Measurements from ENCODE around the gene PDZRN3. TPM values are rescaled to one million over a fixed set of nuclear protein-coding genes. Genes with fewer than 3 reads are reported as not detected.

Gene PDZRN3
- total and polyA plus RNA-seq, 3 experiments from 2014 or later = not detected

- H3K27ac ChIP-seq (ENCODE audit: low read depth, low read length) = no peak overlapping the region
- no peak for DNase-seq
- H3K27me3 Mint-ChIP-seq = peaks cover 0 to 5% of the 10 kb centered on the region in 2 donors
- no peaks in the 10 kb centered on the region for H3K36me3 Mint-ChIP-seq
- H3K27ac Mint-ChIP-seq = no peak overlapping the region
- H3K27me3 ChIP-seq (ENCODE audit: insufficient read depth, low read length, poor library complexity, severe bottlenecking) = no peaks in the 10 kb centered on the region
- H3K4me1 Mint-ChIP-seq = no peaks in the 10 kb centered on the region
- no peaks in the 10 kb centered on the region for H3K9me3 ChIP-seq (ENCODE audit: low read length)
- H3K36me3 ChIP-seq (ENCODE audit: insufficient read depth, low read length) = no peaks in the 10 kb centered on the region
- H3K4me3 Mint-ChIP-seq = no peak overlapping the region
- H3K4me1 ChIP-seq (ENCODE audit: insufficient read depth, low read length) = no peaks in the 10 kb centered on the region
- peaks cover 0 to 5% (median 2%) of the 10 kb centered on the region in 5 donors for H3K9me3 Mint-ChIP-seq
- no peak overlapping the region for H3K4me3 ChIP-seq (ENCODE audit: low read length)
- ChIA-PET POLR2A (no interaction called here), CTCF (no interaction called here)
These were observed 201.6 kb downstream of the PDZRN3 start for GRCh38 chr3:73423116-73423515.

GRCh38 chr3:73422571-73422970 lies 202.2 kb downstream of the PDZRN3 start:
- Histone ChIP-seq H3K36me3 (ENCODE audit: insufficient read depth, low read length) (no peaks in the 10 kb centered on the region), H3K4me3 (ENCODE audit: low read length) (no peak overlapping the region), H3K4me1 (ENCODE audit: insufficient read depth, low read length) (no peaks in the 10 kb centered on the region), H3K27ac (ENCODE audit: low read depth, low read length) (no peak overlapping the region), H3K27me3 (ENCODE audit: insufficient read depth, low read length, poor library complexity, severe bottlenecking) (no peaks in the 10 kb centered on the region), H3K9me3 (ENCODE audit: low read length) (no peaks in the 10 kb centered on the region)
- Mint-ChIP-seq H3K36me3 (no peaks in the 10 kb centered on the region), H3K4me3 (no peak overlapping the region), H3K9me3 (peaks cover 0 to 5% (median 2%) of the 10 kb centered on the region in 5 donors), H3K4me1 (no peaks in the 10 kb centered on the region), H3K27ac (no peak overlapping the region), H3K27me3 (peaks cover 0 to 5% of the 10 kb centered on the region in 2 donors)
- POLR2A ChIA-PET = no interaction called here
- CTCF ChIA-PET = no interaction called here
- no peak for DNase-seq

GRCh38 chr3:73419942-73420341 lies 204.8 kb downstream of the PDZRN3 start:
- H3K9me3 Mint-ChIP-seq = peaks cover 0 to 4% (median 1%) of the 10 kb centered on the region in 5 donors
- H3K27ac Mint-ChIP-seq = no peak overlapping the region
- Histone ChIP-seq H3K36me3 (ENCODE audit: insufficient read depth, low read length) (no peaks in the 10 kb centered on the region), H3K9me3 (ENCODE audit: low read length) (no peaks in the 10 kb centered on the region), H3K4me1 (ENCODE audit: insufficient read depth, low read length) (no peaks in the 10 kb centered on the region), H3K4me3 (ENCODE audit: low read length) (no peak overlapping the region), H3K27ac (ENCODE audit: low read depth, low read length) (no peak overlapping the region), H3K27me3 (ENCODE audit: insufficient read depth, low read length, poor library complexity, severe bottlenecking) (no peaks in the 10 kb centered on the region)
- no peak for DNase-seq
- CTCF ChIA-PET = no interaction called here
- H3K36me3 Mint-ChIP-seq = no peaks in the 10 kb centered on the region
- POLR2A ChIA-PET = no interaction called here
- peaks cover 0 to 3% of the 10 kb centered on the region in 2 donors for H3K27me3 Mint-ChIP-seq
- no peak overlapping the region for H3K4me3 Mint-ChIP-seq
- no peaks in the 10 kb centered on the region for H3K4me1 Mint-ChIP-seq

DNA sequence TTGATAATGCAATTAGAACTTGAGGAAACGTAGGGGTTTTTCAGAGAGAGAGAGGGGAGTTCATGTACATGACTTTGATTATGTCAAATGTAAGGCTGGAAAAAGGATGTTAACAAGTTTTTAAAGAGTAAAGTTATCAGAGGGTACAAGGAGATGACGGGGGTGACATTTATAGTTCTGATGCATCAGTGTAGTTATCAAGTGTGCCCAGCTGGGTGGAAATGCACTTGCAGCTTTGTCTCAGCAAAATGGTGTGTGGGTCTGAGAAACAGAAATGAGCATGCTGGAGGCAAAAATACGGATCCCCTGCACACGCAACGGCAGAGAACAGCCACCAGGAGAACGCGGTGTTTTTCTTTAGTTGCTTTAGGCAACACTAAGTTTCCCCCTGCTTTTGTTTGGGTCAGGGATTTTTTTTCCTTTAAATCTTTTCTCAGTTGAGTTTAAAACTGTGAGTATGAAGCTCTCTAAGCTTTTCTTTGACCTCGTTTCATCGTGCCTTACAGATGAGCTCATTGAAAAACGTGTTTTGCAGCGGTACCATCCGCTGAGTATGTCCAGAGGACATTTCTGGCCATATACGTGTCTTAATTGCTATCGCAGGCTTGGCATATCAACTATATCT lies 205.4 kb downstream of the PDZRN3 start:
- Mint-ChIP-seq H3K4me1 (no peaks in the 10 kb centered on the region), H3K4me3 (no peak overlapping the region), H3K27me3 (peaks cover 0 to 3% of the 10 kb centered on the region in 2 donors), H3K36me3 (no peaks in the 10 kb centered on the region), H3K27ac (no peak overlapping the region), H3K9me3 (peaks cover 0 to 5% (median 2%) of the 10 kb centered on the region in 5 donors)
- no peaks in the 10 kb centered on the region for H3K27me3 ChIP-seq (ENCODE audit: insufficient read depth, low read length, poor library complexity, severe bottlenecking)
- no peak for DNase-seq
- no peak overlapping the region for H3K4me3 ChIP-seq (ENCODE audit: low read length)
- H3K27ac ChIP-seq (ENCODE audit: low read depth, low read length) = no peak overlapping the region
- H3K9me3 ChIP-seq (ENCODE audit: low read length) = no peaks in the 10 kb centered on the region
- H3K4me1 ChIP-seq (ENCODE audit: insufficient read depth, low read length) = no peaks in the 10 kb centered on the region
- ChIA-PET POLR2A (no interaction called here), CTCF (no interaction called here)
- H3K36me3 ChIP-seq (ENCODE audit: insufficient read depth, low read length) = no peaks in the 10 kb centered on the region

DNA sequence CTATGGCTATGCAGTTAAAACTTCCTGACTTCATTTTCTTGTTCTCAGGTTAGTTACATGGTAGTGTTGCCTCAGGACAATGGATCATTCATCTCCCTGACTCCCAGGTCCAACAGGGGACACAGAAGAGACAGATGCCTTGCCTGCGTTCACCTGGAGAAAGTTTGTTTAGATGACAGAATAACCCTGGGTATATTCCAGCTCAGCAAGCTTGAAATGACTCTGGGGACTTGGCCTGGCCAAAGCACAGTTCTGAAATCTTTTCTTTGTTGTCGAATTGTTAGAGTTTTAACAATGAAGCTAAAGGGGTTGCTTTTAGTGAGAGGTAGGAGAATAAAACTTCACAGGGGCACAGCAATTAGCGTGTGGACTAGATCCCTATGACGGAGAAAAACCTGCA lies 206.1 kb downstream of the PDZRN3 start:
- no peak for DNase-seq
- H3K27ac ChIP-seq (ENCODE audit: low read depth, low read length) = no peak overlapping the region
- no peaks in the 10 kb centered on the region for H3K36me3 Mint-ChIP-seq
- H3K36me3 ChIP-seq (ENCODE audit: insufficient read depth, low read length) = no peaks in the 10 kb centered on the region
- H3K27ac Mint-ChIP-seq = no peak overlapping the region
- H3K9me3 Mint-ChIP-seq = peaks cover 0 to 5% (median 2%) of the 10 kb centered on the region in 5 donors
- no peaks in the 10 kb centered on the region for H3K4me1 ChIP-seq (ENCODE audit: insufficient read depth, low read length)
- no peaks in the 10 kb centered on the region for H3K27me3 ChIP-seq (ENCODE audit: insufficient read depth, low read length, poor library complexity, severe bottlenecking)
- H3K27me3 Mint-ChIP-seq = peaks cover 0 to 4% of the 10 kb centered on the region in 2 donors
- CTCF ChIA-PET = no interaction called here
- POLR2A ChIA-PET = no interaction called here
- H3K4me3 ChIP-seq (ENCODE audit: low read length) = no peak overlapping the region
- no peak overlapping the region for H3K4me3 Mint-ChIP-seq
- no peaks in the 10 kb centered on the region for H3K4me1 Mint-ChIP-seq
- no peaks in the 10 kb centered on the region for H3K9me3 ChIP-seq (ENCODE audit: low read length)

DNA sequence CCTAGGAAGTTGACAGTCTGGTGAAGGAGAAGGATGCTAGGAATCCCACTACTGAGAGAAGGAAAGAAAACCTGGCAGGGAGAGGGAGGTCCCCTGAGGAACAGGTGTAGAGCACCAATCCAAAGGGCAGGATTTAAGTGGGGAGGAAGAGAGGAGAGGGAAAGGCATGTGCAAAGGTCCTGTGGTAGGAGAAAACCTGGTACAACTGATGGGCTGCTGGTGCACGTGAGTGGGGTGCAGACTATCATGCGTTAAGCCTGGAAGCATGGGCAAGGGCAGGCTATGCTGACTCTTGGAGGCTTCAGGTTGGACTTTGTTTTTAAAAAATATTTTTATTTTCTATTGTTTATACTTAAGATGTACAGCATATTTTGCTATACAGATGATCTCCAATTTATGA lies 209.6 kb downstream of the PDZRN3 start:
- H3K9me3 ChIP-seq (ENCODE audit: low read length) = no peaks in the 10 kb centered on the region
- no peaks in the 10 kb centered on the region for H3K36me3 Mint-ChIP-seq
- H3K27ac ChIP-seq (ENCODE audit: low read depth, low read length) = no peak overlapping the region
- peaks cover 0 to 3% (median 2%) of the 10 kb centered on the region in 5 donors for H3K9me3 Mint-ChIP-seq
- no peak overlapping the region for H3K27ac Mint-ChIP-seq
- no peak overlapping the region for H3K4me3 ChIP-seq (ENCODE audit: low read length)
- H3K4me1 Mint-ChIP-seq = no peaks in the 10 kb centered on the region
- H3K27me3 Mint-ChIP-seq = peaks cover 0 to 4% of the 10 kb centered on the region in 2 donors
- POLR2A ChIA-PET = no interaction called here
- H3K4me1 ChIP-seq (ENCODE audit: insufficient read depth, low read length) = no peaks in the 10 kb centered on the region
- no peaks in the 10 kb centered on the region for H3K27me3 ChIP-seq (ENCODE audit: insufficient read depth, low read length, poor library complexity, severe bottlenecking)
- H3K4me3 Mint-ChIP-seq = no peak overlapping the region
- CTCF ChIA-PET = interaction anchor here (0.6 kb wide), 1 partner anchor 9 kb away, joined by 3 read pairs; no protein-coding TSS in a partner anchor
- no peaks in the 10 kb centered on the region for H3K36me3 ChIP-seq (ENCODE audit: insufficient read depth, low read length)
- DNase-seq = no peak

DNA sequence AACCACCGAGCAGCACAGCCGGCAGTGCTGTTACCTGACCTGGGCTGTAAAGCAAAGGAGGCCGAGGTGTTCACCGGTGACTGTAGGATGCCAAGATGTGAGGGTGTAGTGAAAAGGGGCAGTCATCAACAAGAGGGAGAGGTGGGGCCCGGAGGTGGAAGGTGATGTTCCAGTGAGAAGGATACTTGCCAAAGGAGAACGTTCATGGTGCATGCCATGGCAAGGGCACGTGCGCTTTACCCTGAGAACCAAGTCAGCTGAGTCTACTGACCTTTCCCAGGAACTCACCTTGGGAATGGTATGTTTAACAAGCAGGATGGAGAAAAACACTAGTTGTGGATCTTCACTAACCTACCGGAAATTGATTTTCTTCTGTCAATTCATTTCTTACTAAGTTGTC lies 211.1 kb downstream of the PDZRN3 start:
- Histone ChIP-seq H3K27me3 (ENCODE audit: insufficient read depth, low read length, poor library complexity, severe bottlenecking) (no peaks in the 10 kb centered on the region), H3K4me3 (ENCODE audit: low read length) (no peak overlapping the region), H3K27ac (ENCODE audit: low read depth, low read length) (no peak overlapping the region), H3K4me1 (ENCODE audit: insufficient read depth, low read length) (no peaks in the 10 kb centered on the region), H3K9me3 (ENCODE audit: low read length) (no peaks in the 10 kb centered on the region), H3K36me3 (ENCODE audit: insufficient read depth, low read length) (no peaks in the 10 kb centered on the region)
- Mint-ChIP-seq H3K27ac (no peak overlapping the region), H3K27me3 (peaks cover 0 to 4% of the 10 kb centered on the region in 2 donors), H3K36me3 (no peaks in the 10 kb centered on the region), H3K4me1 (no peaks in the 10 kb centered on the region), H3K4me3 (no peak overlapping the region), H3K9me3 (peaks cover 0 to 3% (median 2%) of the 10 kb centered on the region in 5 donors)
- ChIA-PET POLR2A (no interaction called here), CTCF (no interaction called here)
- DNase-seq = no peak

- H3K9me3 Mint-ChIP-seq = peaks cover 0 to 3% (median 0%) of the 10 kb centered on the region in 5 donors
- POLR2A ChIA-PET = no interaction called here
These were observed 212.7 kb downstream of the PDZRN3 start for GRCh38 chr3:73411993-73412392.

More at GRCh38 chr3:73411993-73412392, 212.7 kb downstream of the PDZRN3 start:
- no peak overlapping the region for H3K4me3 Mint-ChIP-seq
- CTCF ChIA-PET = no interaction called here
- H3K36me3 Mint-ChIP-seq = no peaks in the 10 kb centered on the region
- no peaks in the 10 kb centered on the region for H3K4me1 Mint-ChIP-seq
- Histone ChIP-seq H3K27ac (ENCODE audit: low read depth, low read length) (no peak overlapping the region), H3K36me3 (ENCODE audit: insufficient read depth, low read length) (no peaks in the 10 kb centered on the region), H3K4me1 (ENCODE audit: insufficient read depth, low read length) (no peaks in the 10 kb centered on the region), H3K4me3 (ENCODE audit: low read length) (no peak overlapping the region), H3K9me3 (ENCODE audit: low read length) (no peaks in the 10 kb centered on the region), H3K27me3 (ENCODE audit: insufficient read depth, low read length, poor library complexity, severe bottlenecking) (no peaks in the 10 kb centered on the region)
- no peak for DNase-seq
- no peak overlapping the region for H3K27ac Mint-ChIP-seq
- H3K27me3 Mint-ChIP-seq = peaks cover 0 to 4% of the 10 kb centered on the region in 2 donors

All from CD8-positive, alpha-beta memory T cell (primary cell).